HG02840 (cell line): ENCODE measurements around the gene CITED2.
A peak's percentile ranks its signal among the peaks of the same experiment; 100 is the strongest.

Source experiments
- ATAC-seq: cut with Tn5 transposase; IDR thresholded peaks from one replicate; pipeline ENCODE4 v1.9.1; 2021; ENCODE audit warnings: mild to moderate bottlenecking, moderate library complexity, moderate number of reproducible peaks; ENCODE audit not compliant: unreplicated experiment, low FRiP score

CITED2 gene

GRCh38 chr6:139334806-139335446, 39.5 kb downstream of the CITED2 start:
- ATAC-seq = no peak

- ATAC-seq = no peak
These were observed 43.5 kb downstream of the CITED2 start for GRCh38 chr6:139330826-139331500.

- no peak for ATAC-seq
These were observed 44.1 kb downstream of the CITED2 start for GRCh38 chr6:139330306-139330705.

- ATAC-seq = no peak
These were observed 45.2 kb downstream of the CITED2 start for GRCh38 chr6:139329224-139329623.

- peak; percentile 52 for ATAC-seq
These were observed 47.4 kb downstream of the CITED2 start for GRCh38 chr6:139327038-139327437.

GRCh38 chr6:139325686-139326085, 48.8 kb downstream of the CITED2 start:
- ATAC-seq = no peak

GRCh38 chr6:139325125-139325524, 49.3 kb downstream of the CITED2 start:
- no peak for ATAC-seq

GRCh38 chr6:139324301-139324555, 50.2 kb downstream of the CITED2 start:
- no peak for ATAC-seq

GRCh38 chr6:139323511-139324300, 50.7 kb downstream of the CITED2 start:
- ATAC-seq = no peak
